ENCODE results near the gene FGG. TPM values are rescaled to one million over a fixed set of nuclear protein-coding genes. Genes with fewer than 3 reads are reported as not detected.

FGG gene
- total and polyA plus RNA-seq, 2 of the 13 experiments (the other 11 are each of a cell fraction or from before 2014, with no cell fraction given) = 1,037 to 2,423 TPM

DNA sequence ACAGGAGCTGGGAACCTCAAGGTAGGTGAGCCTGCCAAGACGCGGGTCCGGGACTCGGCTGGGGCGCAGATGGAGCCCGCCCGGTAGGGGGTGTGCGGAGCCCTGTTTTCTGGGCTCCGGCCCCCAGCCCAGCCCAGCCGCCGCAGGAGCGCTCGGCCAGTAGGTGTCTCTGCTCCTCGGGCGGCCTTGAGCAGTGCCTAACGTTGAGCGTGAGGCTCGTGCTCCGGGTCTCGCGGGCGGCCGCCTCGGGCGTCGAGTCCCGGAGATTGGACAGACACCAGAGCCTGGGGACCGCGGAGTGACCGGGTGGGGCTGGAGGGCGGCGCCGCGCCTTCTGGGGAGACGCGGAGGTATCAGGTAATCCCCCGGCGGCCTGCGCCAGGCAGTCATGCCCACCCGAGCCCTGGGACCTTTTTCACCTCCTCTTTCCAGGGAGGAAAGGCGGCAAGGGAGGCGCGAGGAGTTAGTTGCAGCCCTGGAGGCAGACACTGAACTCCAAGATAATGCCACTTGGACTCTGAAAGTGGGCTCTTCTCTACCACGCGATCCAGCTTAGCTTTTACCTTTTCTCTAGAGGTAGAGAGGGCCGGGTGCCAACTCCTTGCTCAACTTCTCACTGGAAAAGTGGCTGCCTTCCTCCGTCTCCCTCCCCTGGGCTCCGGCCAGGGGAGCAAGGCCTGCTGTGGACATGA is 14.5 kb upstream of the FGG start (continued):
- TF ChIP-seq MYC (CRISPR knock-in tag; IDR thresholded peaks at IDR 0.05; ENCODE audit: borderline replicate concordance) (peak; percentile 32; the same call in 1 of the 2 replicates), ZNF3 (CRISPR knock-in tag; IDR thresholded peaks at IDR 0.05) (no peak), MAZ (IDR thresholded peaks at IDR 0.05; ENCODE audit: borderline replicate concordance, low read depth, low read length) (peak; percentile 30; the same call in 1 of the 2 replicates), MAZ (CRISPR knock-in tag; IDR thresholded peaks at IDR 0.05; ENCODE audit: low read depth) (0 out of 2 replicates have a peak, but pooled peaks have one; percentile 36), NFATC3 (CRISPR knock-in tag; IDR thresholded peaks at IDR 0.05) (0 out of 2 replicates have a peak, but pooled peaks have one; percentile 48), LCORL (IDR thresholded peaks at IDR 0.05) (no peak), LCORL (CRISPR knock-in tag; IDR thresholded peaks at IDR 0.05) (peak; percentile 51; the same call in 1 of the 2 replicates), HOXA5 (CRISPR knock-in tag; IDR thresholded peaks at IDR 0.05) (peak; percentile 73; the same call in 1 of the 2 replicates), NFKB2 (CRISPR knock-in tag; IDR thresholded peaks at IDR 0.05; ENCODE audit: borderline replicate concordance) (peak; percentile 64; the same call in 1 of the 2 replicates), ZNF724P (CRISPR knock-in tag; IDR thresholded peaks at IDR 0.05; ENCODE audit: borderline replicate concordance) (no peak), GATAD2A (CRISPR knock-in tag; IDR thresholded peaks at IDR 0.05) (0 out of 2 replicates have a peak, but pooled peaks have one; percentile 22), ZFP90 (CRISPR knock-in tag; IDR thresholded peaks at IDR 0.05; ENCODE audit: borderline replicate concordance) (0 out of 2 replicates have a peak, but pooled peaks have one; percentile 25), BORCS8-MEF2B (CRISPR knock-in tag; IDR thresholded peaks at IDR 0.05) (0 out of 2 replicates have a peak, but pooled peaks have one; percentile 36), ZBTB38 (CRISPR knock-in tag; IDR thresholded peaks at IDR 0.05) (peak; percentile 60; the same call in 1 of the 2 replicates), CBFB (CRISPR knock-in tag; IDR thresholded peaks at IDR 0.05) (0 out of 2 replicates have a peak, but pooled peaks have one; percentile 19), ZNF816 (CRISPR knock-in tag; IDR thresholded peaks at IDR 0.05; ENCODE audit: borderline replicate concordance) (peak; percentile 56; the same call in 1 of the 2 replicates), ZNF33B (CRISPR knock-in tag; IDR thresholded peaks at IDR 0.05) (no peak)
- TF ChIP-seq, protein P1, sequence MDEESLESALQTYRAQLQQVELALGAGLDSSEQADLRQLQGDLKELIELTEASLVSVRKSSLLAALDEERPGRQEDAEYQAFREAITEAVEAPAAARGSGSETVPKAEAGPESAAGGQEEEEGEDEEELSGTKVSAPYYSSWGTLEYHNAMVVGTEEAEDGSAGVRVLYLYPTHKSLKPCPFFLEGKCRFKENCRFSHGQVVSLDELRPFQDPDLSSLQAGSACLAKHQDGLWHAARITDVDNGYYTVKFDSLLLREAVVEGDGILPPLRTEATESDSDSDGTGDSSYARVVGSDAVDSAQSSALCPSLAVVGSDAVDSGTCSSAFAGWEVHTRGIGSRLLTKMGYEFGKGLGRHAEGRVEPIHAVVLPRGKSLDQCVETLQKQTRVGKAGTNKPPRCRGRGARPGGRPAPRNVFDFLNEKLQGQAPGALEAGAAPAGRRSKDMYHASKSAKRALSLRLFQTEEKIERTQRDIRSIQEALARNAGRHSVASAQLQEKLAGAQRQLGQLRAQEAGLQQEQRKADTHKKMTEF (CRISPR knock-in tag; IDR thresholded peaks at IDR 0.05) = peak; percentile 56; the same call in 1 of the 2 replicates
- TF ChIP-seq, protein P2, sequence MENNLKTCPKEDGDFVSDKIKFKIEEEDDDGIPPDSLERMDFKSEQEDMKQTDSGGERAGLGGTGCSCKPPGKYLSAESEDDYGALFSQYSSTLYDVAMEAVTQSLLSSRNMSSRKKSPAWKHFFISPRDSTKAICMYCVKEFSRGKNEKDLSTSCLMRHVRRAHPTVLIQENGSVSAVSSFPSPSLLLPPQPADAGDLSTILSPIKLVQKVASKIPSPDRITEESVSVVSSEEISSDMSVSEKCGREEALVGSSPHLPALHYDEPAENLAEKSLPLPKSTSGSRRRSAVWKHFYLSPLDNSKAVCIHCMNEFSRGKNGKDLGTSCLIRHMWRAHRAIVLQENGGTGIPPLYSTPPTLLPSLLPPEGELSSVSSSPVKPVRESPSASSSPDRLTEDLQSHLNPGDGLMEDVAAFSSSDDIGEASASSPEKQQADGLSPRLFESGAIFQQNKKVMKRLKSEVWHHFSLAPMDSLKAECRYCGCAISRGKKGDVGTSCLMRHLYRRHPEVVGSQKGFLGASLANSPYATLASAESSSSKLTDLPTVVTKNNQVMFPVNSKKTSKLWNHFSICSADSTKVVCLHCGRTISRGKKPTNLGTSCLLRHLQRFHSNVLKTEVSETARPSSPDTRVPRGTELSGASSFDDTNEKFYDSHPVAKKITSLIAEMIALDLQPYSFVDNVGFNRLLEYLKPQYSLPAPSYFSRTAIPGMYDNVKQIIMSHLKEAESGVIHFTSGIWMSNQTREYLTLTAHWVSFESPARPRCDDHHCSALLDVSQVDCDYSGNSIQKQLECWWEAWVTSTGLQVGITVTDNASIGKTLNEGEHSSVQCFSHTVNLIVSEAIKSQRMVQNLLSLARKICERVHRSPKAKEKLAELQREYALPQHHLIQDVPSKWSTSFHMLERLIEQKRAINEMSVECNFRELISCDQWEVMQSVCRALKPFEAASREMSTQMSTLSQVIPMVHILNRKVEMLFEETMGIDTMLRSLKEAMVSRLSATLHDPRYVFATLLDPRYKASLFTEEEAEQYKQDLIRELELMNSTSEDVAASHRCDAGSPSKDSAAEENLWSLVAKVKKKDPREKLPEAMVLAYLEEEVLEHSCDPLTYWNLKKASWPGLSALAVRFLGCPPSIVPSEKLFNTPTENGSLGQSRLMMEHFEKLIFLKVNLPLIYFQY (CRISPR knock-in tag; IDR thresholded peaks at IDR 0.05; ENCODE audit: borderline replicate concordance) = 0 out of 2 replicates have a peak, but pooled peaks have one; percentile 32
- TF ChIP-seq, protein P3, sequence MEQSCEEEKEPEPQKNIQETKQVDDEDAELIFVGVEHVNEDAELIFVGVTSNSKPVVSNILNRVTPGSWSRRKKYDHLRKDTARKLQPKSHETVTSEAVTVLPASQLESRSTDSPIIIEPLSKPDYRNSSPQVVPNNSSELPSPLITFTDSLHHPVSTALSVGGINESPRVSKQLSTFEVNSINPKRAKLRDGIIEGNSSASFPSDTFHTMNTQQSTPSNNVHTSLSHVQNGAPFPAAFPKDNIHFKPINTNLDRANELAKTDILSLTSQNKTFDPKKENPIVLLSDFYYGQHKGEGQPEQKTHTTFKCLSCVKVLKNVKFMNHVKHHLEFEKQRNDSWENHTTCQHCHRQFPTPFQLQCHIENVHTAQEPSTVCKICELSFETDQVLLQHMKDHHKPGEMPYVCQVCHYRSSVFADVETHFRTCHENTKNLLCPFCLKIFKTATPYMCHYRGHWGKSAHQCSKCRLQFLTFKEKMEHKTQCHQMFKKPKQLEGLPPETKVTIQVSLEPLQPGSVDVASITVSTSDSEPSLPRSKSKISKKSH (CRISPR knock-in tag; IDR thresholded peaks at IDR 0.05; ENCODE audit: borderline replicate concordance) = peak; percentile 68; the same call in 1 of the 2 replicates
- TF ChIP-seq, protein P4, sequence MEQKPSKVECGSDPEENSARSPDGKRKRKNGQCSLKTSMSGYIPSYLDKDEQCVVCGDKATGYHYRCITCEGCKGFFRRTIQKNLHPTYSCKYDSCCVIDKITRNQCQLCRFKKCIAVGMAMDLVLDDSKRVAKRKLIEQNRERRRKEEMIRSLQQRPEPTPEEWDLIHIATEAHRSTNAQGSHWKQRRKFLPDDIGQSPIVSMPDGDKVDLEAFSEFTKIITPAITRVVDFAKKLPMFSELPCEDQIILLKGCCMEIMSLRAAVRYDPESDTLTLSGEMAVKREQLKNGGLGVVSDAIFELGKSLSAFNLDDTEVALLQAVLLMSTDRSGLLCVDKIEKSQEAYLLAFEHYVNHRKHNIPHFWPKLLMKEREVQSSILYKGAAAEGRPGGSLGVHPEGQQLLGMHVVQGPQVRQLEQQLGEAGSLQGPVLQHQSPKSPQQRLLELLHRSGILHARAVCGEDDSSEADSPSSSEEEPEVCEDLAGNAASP (CRISPR knock-in tag; IDR thresholded peaks at IDR 0.05; ENCODE audit: borderline replicate concordance) = 0 out of 2 replicates have a peak, but pooled peaks have one; percentile 15

Data from HepG2 (cell line).